ENCODE data around the gene PLA2G6. TPM values are rescaled to one million over a fixed set of nuclear protein-coding genes. Genes with fewer than 3 reads are reported as not detected.
A peak's percentile ranks its signal among the peaks of the same experiment; 100 is the strongest.

The PLA2G6 gene
- total and polyA plus RNA-seq, 9 of the 15 experiments (the other 6 are each of a cell fraction or from before 2014, with no cell fraction given), result 0.11 to 12.2 (median 9.7) TPM

- ATAC-seq (no peak), FAIRE-seq (no peak), DNase-seq (ENCODE audit: extremely low read depth in 1 of 4, low spot score in 3 of 4) (no peak)
- no peak overlapping the region for H3K27ac ChIP-seq (ENCODE audit: extremely low read depth, low read depth, low read length)
- TF ChIP-seq ZNF121 (CRISPR knock-in tag; conservative IDR thresholded peaks at IDR 0.05), result peak; percentile 34; the same call in 1 of the 2 replicates
- no peak for TF ChIP-seq ZNF444 (CRISPR knock-in tag; IDR thresholded peaks at IDR 0.05)
- POLR2A ChIA-PET, result interaction anchor here (0.7 to 1.3 kb wide), 4 partner anchors 9 to 153 kb away, joined by 3 read pairs; partner anchors contain the start of gene MAFF
- in situ Hi-C loops (cut with MboI) (no loop called here), intact Hi-C loops (cut with micrococcal nuclease) (no loop called here)
- no peaks in the 10 kb centered on the region for H4K20me1 ChIP-seq (replicated peaks; ENCODE audit: control insufficient read depth, insufficient read depth, low read length)
- H3K9ac ChIP-seq (ENCODE audit: insufficient read depth in 1 of 2, low read depth in 2 of 2, low read length in 2 of 2), result no peak overlapping the region
- H3K9me3 ChIP-seq (replicated peaks; ENCODE audit: control insufficient read depth, insufficient read depth, low read depth, low read length), result no peaks in the 10 kb centered on the region
- H3K4me1 ChIP-seq (replicated peaks in 1 of 2; ENCODE audit: control insufficient read depth in 2 of 2, insufficient read depth in 2 of 2, low read length in 2 of 2), result peaks cover 12 to 17% of the 10 kb centered on the region in 2 experiments; a peak in 3 of 5 replicates
- no peak overlapping the region for H3K4me3 ChIP-seq
- no peaks in the 10 kb centered on the region for H3K27me3 ChIP-seq (ENCODE audit: control insufficient read depth in 2 of 2, insufficient read depth in 2 of 2, low read length in 2 of 2)
- BruUV-seq (replicated peaks), result no TSS peak
- H3K4me2 ChIP-seq (ENCODE audit: insufficient read depth, low read length), result no peak overlapping the region
- no peaks in the 10 kb centered on the region for H3K36me3 ChIP-seq (ENCODE audit: control insufficient read depth, insufficient read depth, low read length)
- WGBS (ENCODE audit: insufficient coverage, low coverage, missing lambda C conversion rate), result 65% methylated on average over 10 of the region's 10 CpGs
- H3K9me1 ChIP-seq (ENCODE audit: control insufficient read depth, insufficient read depth, low read length), result no peaks in the 10 kb centered on the region
- H3K79me2 ChIP-seq (ENCODE audit: control insufficient read depth, insufficient read depth, low read length), result no peaks in the 10 kb centered on the region
- peak overlapping the region; percentile 68 for H2AFZ ChIP-seq (ENCODE audit: low read depth, low read length)
- CTCF ChIA-PET (ENCODE audit: low intra/inter-chr PET ratio), result no interaction called here
These were observed 6.0 kb upstream of the PLA2G6 start for GRCh38 chr22:38187413-38188212.

GRCh38 chr22:38186429-38186828 is 4.8 kb upstream of the PLA2G6 start:
- FAIRE-seq (no peak), ATAC-seq (no peak), DNase-seq (ENCODE audit: extremely low read depth in 1 of 4, low spot score in 3 of 4) (no peak)
- Histone ChIP-seq H3K9ac (ENCODE audit: insufficient read depth in 1 of 2, low read depth in 2 of 2, low read length in 2 of 2) (no peak overlapping the region; a peak in 1 of 4 replicates), H3K4me2 (ENCODE audit: insufficient read depth, low read length) (no peak overlapping the region), H2AFZ (ENCODE audit: low read depth, low read length) (peak overlapping the region; percentile 70), H3K4me1 (replicated peaks in 1 of 2; ENCODE audit: control insufficient read depth in 2 of 2, insufficient read depth in 2 of 2, low read length in 2 of 2) (peaks cover 17 to 21% of the 10 kb centered on the region in 2 experiments; a peak in 4 of 5 replicates), H3K36me3 (ENCODE audit: control insufficient read depth, insufficient read depth, low read length) (no peaks in the 10 kb centered on the region), H4K20me1 (replicated peaks; ENCODE audit: control insufficient read depth, insufficient read depth, low read length) (no peaks in the 10 kb centered on the region), H3K9me3 (replicated peaks; ENCODE audit: control insufficient read depth, insufficient read depth, low read depth, low read length) (no peaks in the 10 kb centered on the region), H3K79me2 (ENCODE audit: control insufficient read depth, insufficient read depth, low read length) (peaks cover under 1% of the 10 kb centered on the region; the same call in 2 of the 3 replicates), H3K9me1 (ENCODE audit: control insufficient read depth, insufficient read depth, low read length) (no peaks in the 10 kb centered on the region), H3K4me3 (no peak overlapping the region), H3K27me3 (ENCODE audit: control insufficient read depth in 2 of 2, insufficient read depth in 2 of 2, low read length in 2 of 2) (no peaks in the 10 kb centered on the region), H3K27ac (ENCODE audit: extremely low read depth, low read depth, low read length) (no peak overlapping the region)
- intact Hi-C loops (cut with micrococcal nuclease), result no loop called here
- BruUV-seq (replicated peaks), result no TSS peak
- ChIA-PET POLR2A (interaction anchor here (0.7 to 1.0 kb wide), 2 partner anchors 15 to 33 kb away, joined by 3 to 4 read pairs; partner anchors contain the start of gene MAFF), CTCF (ENCODE audit: low intra/inter-chr PET ratio) (no interaction called here)
- in situ Hi-C loops (cut with MboI), result no loop called here
- WGBS (ENCODE audit: insufficient coverage, low coverage, missing lambda C conversion rate), result 69% methylated on average over 4 of the region's 5 CpGs
- TF ChIP-seq ZNF133 (CRISPR knock-in tag; IDR thresholded peaks at IDR 0.05), result no peak
- TF ChIP-seq TAF7 (tag; IDR thresholded peaks at IDR 0.05), result no peak
- no peak for TF ChIP-seq ZBTB1 (CRISPR knock-in tag; IDR thresholded peaks at IDR 0.05; ENCODE audit: borderline replicate concordance, low read depth)
- TF ChIP-seq SMAD1 (IDR thresholded peaks at IDR 0.05; ENCODE audit: low read depth, low read length, partially characterized antibody), result no peak
- TF ChIP-seq ZFP1 (CRISPR knock-in tag; IDR thresholded peaks at IDR 0.05), result no peak
- no peak for TF ChIP-seq HDAC8 (tag; IDR thresholded peaks at IDR 0.05)
- TF ChIP-seq HDAC6 (IDR thresholded peaks at IDR 0.05; ENCODE audit: low read depth, low read length), result no peak
- TF ChIP-seq HNRNPH1 (optimal IDR thresholded peaks at IDR 0.05; ENCODE audit: low read depth, low read length), result no peak
- TF ChIP-seq PHB (CRISPR knock-in tag; IDR thresholded peaks at IDR 0.05), result no peak
- TF ChIP-seq HIVEP1 (CRISPR knock-in tag; IDR thresholded peaks at IDR 0.05), result no peak
- TF ChIP-seq SMARCE1 (IDR thresholded peaks at IDR 0.05), result no peak
- no peak for TF ChIP-seq ETS2 (tag; IDR thresholded peaks at IDR 0.05; ENCODE audit: borderline replicate concordance, poor library complexity, severe bottlenecking)
- no peak for TF ChIP-seq GABPA (tag; conservative IDR thresholded peaks at IDR 0.05; ENCODE audit: low read depth)
- no peak for TF ChIP-seq NCOA6 (IDR thresholded peaks at IDR 0.05)
- no peak for TF ChIP-seq KLF1 (tag; IDR thresholded peaks at IDR 0.05)
- TF ChIP-seq EP300 (IDR thresholded peaks at IDR 0.05; ENCODE audit: low read length), result no peak

Measured in K562 (cell line).